HepG2 (cell line): Measurements from ENCODE around the gene GNG3. TPM values are rescaled to one million over a fixed set of nuclear protein-coding genes. Genes with fewer than 3 reads are reported as not detected.
A peak's percentile ranks its signal among the peaks of the same experiment; 100 is the strongest.

Experiments
- DDIT3 ChIP-seq: sonication (generic); formaldehyde crosslinking; IDR thresholded peaks from 2 replicates; pipeline ENCODE4 v1.4.0; 2020; ENCODE audit warnings: mild to moderate bottlenecking, missing genetic modification reagents
- EED ChIP-seq: sonication (generic); formaldehyde crosslinking; IDR thresholded peaks from 2 replicates; pipeline ENCODE4 v1.5.0; 2020; ENCODE audit warnings: mild to moderate bottlenecking, missing genetic modification reagents
- HINFP ChIP-seq: sonication (generic); formaldehyde crosslinking; IDR thresholded peaks from 2 replicates; pipeline ENCODE4 v1.4.0; 2020; ENCODE audit warnings: low read depth, mild to moderate bottlenecking, missing genetic modification reagents
- NFYB ChIP-seq: sonication (generic); formaldehyde crosslinking; IDR thresholded peaks from 2 replicates; pipeline ENCODE4 v1.4.0; 2020; ENCODE audit warnings: missing genetic modification reagents
- NKX3-1 ChIP-seq: sonication (generic); formaldehyde crosslinking; IDR thresholded peaks from 2 replicates; pipeline ENCODE4 v1.5.0; 2020; ENCODE audit warnings: missing genetic modification reagents
- RERE ChIP-seq: IDR thresholded peaks from 2 replicates; pipeline ENCODE4 v1.6.1; 2016; ENCODE audit warnings: low read depth, missing genetic modification reagents, missing compliant biosample characterization
- SP4 ChIP-seq: sonication (generic); formaldehyde crosslinking; IDR thresholded peaks from 2 replicates; pipeline ENCODE4 v1.8.1; 2023; ENCODE audit warnings: mild to moderate bottlenecking, missing genetic modification reagents
- TBP ChIP-seq: sonication (generic); formaldehyde crosslinking; IDR thresholded peaks from 2 replicates; pipeline ENCODE4 v1.5.0; 2020; ENCODE audit warnings: missing genetic modification reagents
- TERF1 ChIP-seq: sonication (generic); formaldehyde crosslinking; IDR thresholded peaks from 2 replicates; pipeline ENCODE4 v1.8.0; 2022; ENCODE audit warnings: mild to moderate bottlenecking, missing genetic modification reagents, moderate library complexity
- YEATS2 ChIP-seq: sonication (generic); formaldehyde crosslinking; IDR thresholded peaks from 2 replicates; pipeline ENCODE4 v1.4.0; 2020; ENCODE audit warnings: missing genetic modification reagents, borderline replicate concordance
- ZBTB43 ChIP-seq: sonication (generic); formaldehyde crosslinking; conservative IDR thresholded peaks from 2 replicates; pipeline ENCODE4 v1.4.0; 2020; ENCODE audit warnings: missing genetic modification reagents
- ZNF18 ChIP-seq: sonication (generic); formaldehyde crosslinking; IDR thresholded peaks from 2 replicates; pipeline ENCODE4 v1.8.0; 2022; ENCODE audit warnings: mild to moderate bottlenecking, missing genetic modification reagents; ENCODE audit not compliant: insufficient replicate concordance
- ZNF3 ChIP-seq: IDR thresholded peaks from 2 replicates; pipeline ENCODE4 v1.7.0; 2017; ENCODE audit warnings: inconsistent platforms
- ZNF446 ChIP-seq: sonication (generic); formaldehyde crosslinking; IDR thresholded peaks from 2 replicates; pipeline ENCODE4 v1.5.0; 2020; ENCODE audit warnings: mild to moderate bottlenecking, missing genetic modification reagents
- ZNF670 ChIP-seq: sonication (generic); formaldehyde crosslinking; IDR thresholded peaks from 2 replicates; pipeline ENCODE4 v1.8.0; 2022; ENCODE audit warnings: mild to moderate bottlenecking, missing genetic modification reagents, borderline replicate concordance
- ZNF7 ChIP-seq: IDR thresholded peaks from 2 replicates; pipeline ENCODE4 v1.6.1; 2016; ENCODE audit warnings: missing biosample characterization, missing genetic modification reagents
- polyA plus RNA-seq, 8 experiments: library from polyadenylated mRNA; depleted of rRNA in 3 of 8; stranded (reverse) in 7 of 8; unstranded in 1 of 8; fragments of >200 nt; fragmentation: Illumina TruSeq in 4 of 8; extraction: Trizol in 4 of 8; gene quantifications; 2 replicates each; pipeline versions ENCODE4 v1.2.1 to v1.2.3, GENCODE V29; 2011 to 2016; ENCODE audit warnings: low read depth in 4 of 8, missing spikeins in 1 of 8, mixed read lengths in 1 of 8; ENCODE audit not compliant: insufficient read depth in 1 of 8
- total RNA-seq, 5 experiments: library from RNA; depleted of rRNA; stranded (reverse); fragments of >200 nt; fragmentation: Illumina TruSeq; extraction: Trizol; gene quantifications; 2 replicates each; pipeline ENCODE4 v1.2.3, GENCODE V29; 2016; ENCODE audit warnings: low read depth in 1 of 5

The GNG3 gene
- total and polyA plus RNA-seq, 2 of the 13 experiments (the other 11 are each of a cell fraction or from before 2014, with no cell fraction given): not detected

- TF ChIP-seq RERE (no peak), NFYB (CRISPR knock-in tag) (peak; percentile 43; the same call in 1 of the 2 replicates), TBP (CRISPR knock-in tag) (no peak), ZNF670 (no peak), ZNF7 (no peak), NKX3-1 (CRISPR knock-in tag) (no peak), YEATS2 (CRISPR knock-in tag) (peak; percentile 97), DDIT3 (no peak), EED (no peak), ZNF3 (CRISPR knock-in tag) (no peak), ZNF446 (CRISPR knock-in tag) (0 out of 2 replicates have a peak, but pooled peaks have one; percentile 42), TERF1 (no peak), ZBTB43 (CRISPR knock-in tag) (no peak), HINFP (no peak), ZNF18 (CRISPR knock-in tag) (peak; percentile 86), SP4 (no peak)
These were observed 28.4 kb upstream of the GNG3 start, which contains the start of gene UBXN1 (continued) for GRCh38 chr11:62678770-62679696.
